SK-N-SH (cell line): ENCODE data around the gene FJX1. TPM values are rescaled to one million over a fixed set of nuclear protein-coding genes. Genes with fewer than 3 reads are reported as not detected.

Source experiments
- CTCF ChIA-PET: fragments of 300-600, 350-600 bp; formaldehyde crosslinking; extraction: SDS; loops from one replicate; lab custom pipeline; 2021; lab: Yijun Ruan, JAX
- POLR2A ChIA-PET: fragments of 350-600 bp; sonication (Branson Sonifier 250); formaldehyde crosslinking; extraction: SDS; loops from one replicate; lab custom pipeline; 2020; ENCODE audit warnings: antibody characterized with exemption, inconsistent platforms; lab: Yijun Ruan, JAX
- DNase-seq: peaks from one replicate; pipeline ENCODE4 v3.0.0; 2012
- H2AFZ ChIP-seq: fragments of 200-600 bp; sonication (generic); 2 replicates; pipeline ENCODE4 v1.8.1; 2016; ENCODE audit warnings: antibody characterized with exemption, mild to moderate bottlenecking, low read depth
- H3F3A ChIP-seq: fragments of 200-600 bp; sonication (generic); replicated peaks from 2 replicates; pipeline ENCODE3; 2016; ENCODE audit warnings: antibody characterized with exemption, mild to moderate bottlenecking; ENCODE audit not compliant: insufficient read depth
- H3K27ac ChIP-seq, 2 experiments: fragments of 200-500 bp in 1 of 2; fragments of 200-600 bp in 1 of 2; sonication (Bioruptor generic) in 1 of 2; sonication (generic), shearing (Covaris generic) in 1 of 2; 2 replicates each; pipeline versions ENCODE4 v1.5.1 to v1.6.1; 2014 to 2016; ENCODE audit warnings: low read depth in 2 of 2, inconsistent platforms in 1 of 2, low read length in 1 of 2, mild to moderate bottlenecking in 1 of 2, mixed read lengths in 1 of 2
- H3K27me3 ChIP-seq: fragments of 200-600 bp; sonication (generic), shearing (Covaris generic); 2 replicates; pipeline ENCODE4 v1.6.1; 2016; ENCODE audit warnings: mixed run types; ENCODE audit not compliant: insufficient read depth
- H3K36me3 ChIP-seq, 2 experiments: fragments of 200-500 bp in 1 of 2; fragments of 200-600 bp in 1 of 2; sonication (Bioruptor generic) in 1 of 2; sonication (generic) in 1 of 2; replicated peaks in 1 of 2; 2 replicates each; pipeline versions ENCODE3 to v1.5.1; 2014 to 2016; ENCODE audit warnings: low read length in 1 of 2, mild to moderate bottlenecking in 1 of 2; ENCODE audit not compliant: insufficient read depth in 2 of 2, control insufficient read depth in 1 of 2
- H3K4me1 ChIP-seq, 2 experiments: fragments of 200-500 bp in 1 of 2; fragments of 200-600 bp in 1 of 2; sonication (Bioruptor generic) in 1 of 2; sonication (generic), shearing (Covaris generic) in 1 of 2; 2 replicates each; pipeline versions ENCODE4 v1.5.1 to v1.6.1; 2014 to 2016; ENCODE audit warnings: low read depth in 1 of 2, low read length in 1 of 2, mixed run types in 1 of 2; ENCODE audit not compliant: insufficient read depth in 2 of 2, control insufficient read depth in 1 of 2
- H3K4me2 ChIP-seq: fragments of 200-600 bp; sonication (generic), shearing (Covaris generic); 2 replicates; pipeline ENCODE4 v1.6.1; 2017; ENCODE audit warnings: mixed run types
- H3K4me3 ChIP-seq, 2 experiments: fragments of 200-500 bp in 1 of 2; fragments of 200-600 bp in 1 of 2; sonication (Bioruptor generic) in 1 of 2; sonication (generic), shearing (Covaris generic) in 1 of 2; 2 replicates each; pipeline versions ENCODE4 v1.5.1 to v1.8.1; 2014 to 2016; ENCODE audit warnings: low read depth in 2 of 2, inconsistent platforms in 1 of 2, low read length in 1 of 2, mild to moderate bottlenecking in 1 of 2, mixed read lengths in 1 of 2, moderate library complexity in 1 of 2
- H3K79me2 ChIP-seq: fragments of 200-600 bp; sonication (generic); 2 replicates; pipeline ENCODE4 v1.8.1; 2017; ENCODE audit warnings: mild to moderate bottlenecking; ENCODE audit not compliant: insufficient read depth
- H3K9ac ChIP-seq: fragments of 200-600 bp; sonication (generic); 2 replicates; pipeline ENCODE4 v1.6.1; 2017; ENCODE audit warnings: mixed run types
- H3K9me2 ChIP-seq: fragments of 200-600 bp; sonication (generic); 2 replicates; pipeline ENCODE4 v1.6.1; 2017; ENCODE audit warnings: mixed run types
- H3K9me3 ChIP-seq: fragments of 200-600 bp; sonication (generic); 2 replicates; pipeline ENCODE4 v1.6.1; 2017; ENCODE audit warnings: mixed run types, mild to moderate bottlenecking, moderate library complexity
- H4K20me1 ChIP-seq: fragments of 200-600 bp; sonication (generic); 2 replicates; pipeline ENCODE4 v1.6.1; 2017; ENCODE audit warnings: mild to moderate bottlenecking, mixed run types; ENCODE audit not compliant: insufficient read depth
- CTCF ChIP-seq: fragments of 200-600 bp; sonication (generic); IDR thresholded peaks from 2 replicates; pipeline ENCODE4 v1.6.1; 2017; ENCODE audit warnings: antibody characterized with exemption, mild to moderate bottlenecking, moderate library complexity
- EP300 ChIP-seq, 2 experiments: IDR thresholded peaks; 2 replicates each; pipeline versions ENCODE4 v1.4.0 to v1.6.1; 2012; ENCODE audit warnings: borderline replicate concordance in 1 of 2, low read depth in 1 of 2, low read length in 1 of 2
- FOSL2 ChIP-seq: IDR thresholded peaks from 2 replicates; pipeline ENCODE4 v1.4.0; 2012; ENCODE audit warnings: low read depth, mild to moderate bottlenecking, moderate library complexity, borderline replicate concordance
- IRF3 ChIP-seq: fragments of 150-350 bp; IDR thresholded peaks from 2 replicates; pipeline ENCODE4 v1.6.1; 2016; ENCODE audit warnings: mild to moderate bottlenecking, low read depth, low read length
- JUND ChIP-seq: IDR thresholded peaks from 2 replicates; pipeline ENCODE4 v1.4.0; 2012
- NFIC ChIP-seq: IDR thresholded peaks from 2 replicates; pipeline ENCODE4 v1.4.0; 2012; ENCODE audit warnings: borderline replicate concordance
- NRF1 ChIP-seq: IDR thresholded peaks from 2 replicates; pipeline ENCODE4 v1.6.1; 2012; ENCODE audit warnings: low read depth, mild to moderate bottlenecking, low read length
- PBX3 ChIP-seq: IDR thresholded peaks from 2 replicates; pipeline ENCODE4; 2012
- RAD21 ChIP-seq: IDR thresholded peaks from 2 replicates; pipeline ENCODE4 v1.6.1; 2012; ENCODE audit warnings: mild to moderate bottlenecking, low read length
- REST ChIP-seq: IDR thresholded peaks from 2 replicates; pipeline ENCODE4 v1.6.1; 2012; ENCODE audit warnings: mild to moderate bottlenecking, low read depth, low read length, moderate library complexity
- RFX5 ChIP-seq: IDR thresholded peaks from 2 replicates; pipeline ENCODE4 v1.6.1; 2012; ENCODE audit warnings: mild to moderate bottlenecking, improper control_type of control experiment, low read length
- RXRA ChIP-seq: IDR thresholded peaks from 2 replicates; pipeline ENCODE4 v1.4.0; 2012; ENCODE audit warnings: low read depth, mild to moderate bottlenecking, borderline replicate concordance
- TAF1 ChIP-seq: IDR thresholded peaks from 2 replicates; pipeline ENCODE4 v1.6.1; 2012; ENCODE audit warnings: low read depth, mild to moderate bottlenecking, low read length, moderate library complexity, borderline replicate concordance
- TCF12 ChIP-seq: IDR thresholded peaks from 2 replicates; pipeline ENCODE4 v1.4.0; 2012
- USF2 ChIP-seq: fragments of 150-350 bp; IDR thresholded peaks from 2 replicates; pipeline ENCODE4 v1.6.1; 2017; ENCODE audit warnings: antibody characterized with exemption, low read length, low read depth, borderline replicate concordance
- ZBTB33 ChIP-seq: IDR thresholded peaks from 2 replicates; pipeline ENCODE4 v1.4.0; 2012; ENCODE audit warnings: low read depth, borderline replicate concordance
- polyA plus RNA-seq, 3 experiments: library from polyadenylated mRNA; depleted of rRNA; stranded (reverse); fragments of >200 nt; gene quantifications; 2 replicates each; pipeline ENCODE4 v1.2.3, GENCODE V29; 2012

Gene FJX1
- polyA plus RNA-seq, 1 of the 3 experiments (the other 2 are of a cell fraction) = 34.5 TPM

GRCh38 chr11:35590412-35590811 lies 27.8 kb upstream of the FJX1 start:
- no peaks in the 10 kb centered on the region for H3F3A ChIP-seq
- no peak overlapping the region for H3K9ac ChIP-seq
- H4K20me1 ChIP-seq = no peaks in the 10 kb centered on the region
- 0 out of 2 replicates have a peak overlapping the region, but pooled peaks have one; percentile 20 for H3K4me2 ChIP-seq
- H3K9me3 ChIP-seq = no peaks in the 10 kb centered on the region
- POLR2A ChIA-PET = no interaction called here
- CTCF ChIA-PET = interaction anchor here (1.1 to 1.3 kb wide), 2 partner anchors 25 to 232 kb away, joined by 4 read pairs; no protein-coding TSS in a partner anchor
- no peak for TF ChIP-seq TAF1
- no peak for TF ChIP-seq NFIC
- TF ChIP-seq JUND = peak; percentile 23; the same call in 1 of the 2 replicates
- TF ChIP-seq CTCF = no peak
- TF ChIP-seq NRF1 = no peak
- TF ChIP-seq RXRA = no peak
- peak; percentile 37; the same call in 1 of the 2 replicates for TF ChIP-seq TCF12
- no peak for TF ChIP-seq RAD21
- TF ChIP-seq RFX5 = no peak
- TF ChIP-seq EP300 (IDR thresholded peaks at IDR 0.05; ENCODE audit: borderline replicate concordance in 1 of 2, low read depth in 1 of 2, low read length in 1 of 2) = no peak
- peak; percentile 44; the same call in 1 of the 2 replicates for TF ChIP-seq FOSL2
- TF ChIP-seq IRF3 = no peak
- H3K9me2 ChIP-seq = no peaks in the 10 kb centered on the region
- H2AFZ ChIP-seq = no peak overlapping the region
- no peak overlapping the region for H3K4me3 ChIP-seq
- H3K27ac ChIP-seq = no peak overlapping the region
- H3K79me2 ChIP-seq = no peaks in the 10 kb centered on the region
- H3K36me3 ChIP-seq = no peaks in the 10 kb centered on the region
- peaks cover 0 to 21% of the 10 kb centered on the region in 2 experiments; a peak in 2 of 4 replicates for H3K4me1 ChIP-seq
- no peak for DNase-seq
- H3K27me3 ChIP-seq = no peaks in the 10 kb centered on the region

- Histone ChIP-seq H3K4me2 (no peak overlapping the region), H3K36me3 (no peaks in the 10 kb centered on the region), H4K20me1 (no peaks in the 10 kb centered on the region), H3K4me1 (peaks cover 0 to 15% of the 10 kb centered on the region in 2 experiments; a peak in 2 of 4 replicates), H3K27ac (no peak overlapping the region; a peak in 1 of 4 replicates), H3K27me3 (no peaks in the 10 kb centered on the region), H2AFZ (no peak overlapping the region), H3K9ac (no peak overlapping the region), H3F3A (no peaks in the 10 kb centered on the region), H3K9me3 (no peaks in the 10 kb centered on the region), H3K9me2 (no peaks in the 10 kb centered on the region), H3K79me2 (no peaks in the 10 kb centered on the region), H3K4me3 (no peak overlapping the region)
- ChIA-PET CTCF (interaction anchor here (1.4 to 1.7 kb wide), 2 partner anchors 13 to 665 kb away, joined by 3 to 4 read pairs; no protein-coding TSS in a partner anchor), POLR2A (no interaction called here)
- DNase-seq = no peak
- TF ChIP-seq REST (no peak), RXRA (0 out of 2 replicates have a peak, but pooled peaks have one; percentile 48), ZBTB33 (no peak), RFX5 (no peak), EP300 (IDR thresholded peaks at IDR 0.05; ENCODE audit: borderline replicate concordance in 1 of 2, low read depth in 1 of 2, low read length in 1 of 2) (peak in 1 of 2 experiments; percentile 72; a peak in 1 of 4 replicates), USF2 (no peak), PBX3 (peak; percentile 76), TCF12 (peak; percentile 85)
Measured at GRCh38 chr11:35593143-35593542, 25.1 kb upstream of the FJX1 start.
